ENCODE data around the gene OR8S1.

- TF ChIP-seq EZH2 (IDR thresholded peaks at IDR 0.05; ENCODE audit: insufficient read depth, poor library complexity, severe bottlenecking) (no peak), EZH2phosphoT487 (IDR thresholded peaks at IDR 0.05; ENCODE audit: insufficient read depth, low read depth) (no peak)
Observed at GRCh38 chr12:48510111-48510510, 15.3 kb upstream of the OR8S1 start.
